ENCODE data around the gene VPS16.
A peak's percentile ranks its signal among the peaks of the same experiment; 100 is the strongest.

The VPS16 gene

DNA sequence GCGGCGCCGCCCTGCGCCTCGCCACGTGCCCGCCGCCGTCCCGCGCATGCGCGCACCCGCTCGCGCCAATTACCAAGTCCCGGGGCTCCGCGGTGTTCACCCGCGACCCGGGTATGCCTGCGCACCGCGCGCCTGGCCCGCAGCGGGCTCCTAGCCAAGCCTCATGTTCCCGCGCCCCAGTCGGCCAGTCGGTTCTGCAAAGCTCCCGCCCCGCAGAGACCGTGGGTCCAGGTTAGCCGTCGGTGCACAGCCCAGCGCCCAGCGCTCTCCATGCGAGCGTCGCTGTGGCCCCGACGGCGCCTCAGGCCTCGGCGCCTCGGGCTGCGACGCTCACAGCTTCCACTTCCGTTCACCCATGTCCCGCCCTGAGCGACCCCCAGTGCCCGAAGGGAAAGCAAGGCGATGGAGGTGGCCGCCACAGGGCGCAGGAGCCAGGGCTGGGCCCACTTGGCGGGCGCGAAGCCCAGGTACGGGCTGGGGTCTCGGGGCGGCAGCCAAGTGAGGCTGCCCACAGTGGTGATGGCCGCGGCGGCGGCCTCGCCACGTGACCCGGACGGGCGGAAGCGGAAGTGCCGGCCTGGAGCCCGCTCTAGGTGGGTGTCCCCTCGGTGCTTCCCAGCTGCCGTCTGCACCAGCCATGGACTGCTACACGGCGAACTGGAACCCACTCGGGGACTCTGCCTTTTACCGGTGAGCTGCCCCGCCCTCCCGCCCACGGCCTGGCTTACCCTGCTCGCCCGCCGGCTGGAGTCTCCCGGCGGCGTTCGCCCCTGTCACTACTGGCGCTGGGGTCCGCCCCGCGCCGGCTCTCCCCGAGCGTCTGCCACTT lies at the start of gene VPS16, which contains the start of gene PCED1A:
TSS of gene VPS16 (plus strand) at position 608 of the 829 bp plus-strand sequence. CDS start at position 638, 30 bp downstream.
TSS of gene PCED1A (minus strand) at position 518 of the 829 bp plus-strand sequence. CDS start 743 bp downstream, outside the sequence.
- peak; percentile 54 for DNase-seq

GRCh38 chr20:2793471-2793870 lies 47.1 kb upstream of the VPS16 start:
- no peak for DNase-seq

DNA sequence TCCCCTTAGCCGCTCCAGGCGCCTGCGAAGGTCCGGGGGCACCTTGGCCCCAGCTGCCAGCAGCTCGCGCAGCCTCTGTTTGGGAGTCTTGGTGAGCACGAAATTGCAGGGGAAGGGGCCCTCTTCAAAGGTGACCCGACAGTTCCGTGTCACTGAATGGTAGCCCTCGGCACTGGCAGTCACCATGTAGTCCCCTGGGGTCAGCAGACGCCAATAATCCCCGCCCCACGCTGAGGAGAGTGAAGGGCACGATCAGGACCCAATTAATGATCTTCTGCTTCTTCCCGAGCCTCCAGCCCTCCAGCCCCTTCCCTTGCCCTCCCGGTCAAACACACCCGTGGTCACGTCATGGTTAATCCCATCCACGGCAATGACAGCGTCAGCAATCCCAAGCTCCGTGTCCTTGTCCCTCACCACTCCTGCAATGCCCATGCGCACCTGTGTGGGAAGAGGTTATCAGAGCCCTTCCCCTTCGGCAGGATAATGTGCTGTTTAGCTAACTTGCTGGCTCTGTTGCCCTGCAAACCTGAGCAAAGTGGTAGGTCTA lies 46.3 kb upstream of the VPS16 start:
- no peak for DNase-seq

GRCh38 chr20:2794866-2795447 lies 45.6 kb upstream of the VPS16 start:
- no peak for DNase-seq

DNA sequence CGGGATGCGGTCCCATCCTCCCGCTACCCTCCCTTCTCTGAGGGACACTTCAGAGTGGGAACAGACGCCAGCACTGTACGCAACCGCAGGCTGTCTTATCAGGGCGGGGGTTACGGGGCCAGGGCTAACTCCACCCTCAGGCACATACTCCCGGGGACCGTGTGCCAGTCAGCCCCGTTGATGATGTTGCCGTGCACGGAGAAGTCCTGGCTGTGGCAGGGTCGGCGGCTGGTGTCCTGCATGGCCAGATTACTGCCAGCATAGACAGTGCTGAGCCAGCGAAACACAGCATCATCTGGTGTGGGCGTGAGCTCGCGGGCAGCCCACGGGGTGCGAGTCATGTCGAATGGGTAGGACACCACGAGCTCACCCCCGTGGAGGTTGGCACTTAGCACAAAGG lies 45.1 kb upstream of the VPS16 start:
- no peak for DNase-seq

DNA sequence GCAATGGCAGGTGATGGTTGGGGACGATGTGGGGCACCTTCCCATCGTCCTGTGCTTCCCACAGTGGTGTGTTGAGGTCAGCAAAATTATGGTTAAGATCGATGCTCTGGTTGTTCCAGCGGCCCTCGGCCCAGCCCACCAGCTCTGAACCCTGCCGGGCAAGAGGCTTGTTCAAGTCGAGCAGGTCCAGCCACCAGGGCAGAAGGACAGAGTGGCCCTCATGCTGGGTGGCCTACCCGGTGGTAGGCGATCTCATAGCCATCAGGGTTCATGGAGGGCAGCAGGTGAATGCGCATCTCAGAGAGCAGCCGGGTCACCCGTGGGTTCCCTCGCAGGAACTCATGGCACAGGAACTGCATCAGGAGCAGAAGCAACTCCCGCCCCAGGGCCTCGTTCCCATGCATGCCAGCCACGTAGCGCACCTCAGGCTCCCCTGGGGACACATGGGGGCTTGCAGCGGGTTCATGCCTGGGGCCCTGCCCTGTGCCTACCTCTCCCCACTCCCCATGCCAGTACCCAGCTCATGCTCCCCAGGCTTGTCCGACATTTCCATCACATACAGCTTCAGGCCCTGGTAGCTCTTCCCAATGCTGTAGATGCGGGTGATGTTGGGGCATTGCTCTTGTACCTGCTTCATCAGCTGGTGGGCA lies 44.4 kb upstream of the VPS16 start:
- DNase-seq: no peak

DNA sequence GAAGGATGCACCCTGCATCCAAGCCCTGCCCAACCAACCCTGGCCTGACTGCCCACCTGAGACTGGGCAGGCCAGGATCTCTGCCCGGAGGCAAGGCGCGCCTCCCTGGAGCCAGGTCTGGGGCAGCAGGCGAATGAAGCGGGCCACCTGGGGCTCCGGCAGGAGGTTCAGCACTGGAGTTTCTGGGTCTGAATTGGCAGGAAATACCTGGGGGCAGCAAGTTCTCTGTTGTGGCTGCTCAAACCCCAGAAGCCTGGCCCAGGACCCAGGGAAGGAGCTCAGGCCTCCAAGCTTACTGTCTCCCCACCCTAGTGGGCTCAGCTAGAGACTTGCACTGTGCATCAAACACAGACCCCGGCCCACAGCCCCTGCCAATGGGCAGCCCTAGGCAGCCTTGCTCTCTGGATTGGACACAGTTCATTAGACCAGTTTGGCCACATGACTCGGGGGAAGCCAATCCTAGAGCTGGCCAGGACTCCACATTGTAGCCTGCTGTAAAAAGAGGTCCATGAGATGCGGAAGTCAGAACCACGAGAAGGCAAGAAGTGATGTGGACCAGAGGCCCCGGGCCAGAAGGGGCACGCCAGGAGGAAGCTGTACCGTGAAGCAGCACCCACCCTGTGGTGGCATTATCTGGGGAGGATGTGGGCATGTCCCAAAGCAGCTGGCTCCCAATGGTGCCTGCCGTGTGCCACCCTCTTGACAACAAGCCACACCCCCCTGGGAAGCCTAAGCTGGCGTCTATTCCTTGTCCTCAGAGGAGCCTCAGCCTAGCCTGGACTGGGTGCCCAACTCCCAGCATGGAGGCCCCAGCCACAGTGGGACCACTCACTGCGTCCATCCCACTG lies 43.2 kb upstream of the VPS16 start:
- no peak for DNase-seq

DNA sequence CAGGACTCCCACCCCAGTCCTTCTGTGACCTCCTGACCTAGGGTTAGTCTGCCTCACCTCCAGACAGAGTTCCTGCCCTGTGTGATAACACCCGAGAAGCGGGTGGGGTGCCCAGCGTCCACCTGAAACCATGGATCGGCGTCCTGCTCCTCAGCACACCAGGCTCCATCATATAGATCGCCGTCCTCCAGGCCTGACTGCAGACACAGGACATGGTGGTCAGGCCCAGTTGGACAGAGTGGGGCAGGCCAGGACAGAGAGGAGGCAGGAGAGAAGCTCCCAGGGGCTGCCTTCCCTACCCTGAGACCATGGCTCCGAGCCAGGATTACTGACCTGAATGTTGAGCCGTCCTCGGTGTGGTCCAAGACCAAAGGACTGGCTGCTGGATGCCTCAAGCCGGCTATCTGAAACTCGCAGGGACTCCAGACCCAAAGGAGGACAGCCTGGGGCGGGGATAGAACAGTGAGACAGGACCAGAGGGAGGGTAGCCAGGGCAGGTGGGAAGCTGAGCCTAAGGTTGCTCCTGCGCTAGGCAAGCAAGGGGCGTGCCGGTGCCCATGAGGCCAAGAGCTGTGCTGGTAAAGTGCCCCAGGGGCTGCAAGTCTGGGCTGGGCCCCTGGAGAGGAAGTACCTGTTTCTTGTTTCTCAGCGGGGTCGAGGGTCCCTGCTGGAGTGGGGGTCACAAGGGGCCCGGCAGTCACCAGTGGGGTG lies 42.3 kb upstream of the VPS16 start:
- no peak for DNase-seq

DNA sequence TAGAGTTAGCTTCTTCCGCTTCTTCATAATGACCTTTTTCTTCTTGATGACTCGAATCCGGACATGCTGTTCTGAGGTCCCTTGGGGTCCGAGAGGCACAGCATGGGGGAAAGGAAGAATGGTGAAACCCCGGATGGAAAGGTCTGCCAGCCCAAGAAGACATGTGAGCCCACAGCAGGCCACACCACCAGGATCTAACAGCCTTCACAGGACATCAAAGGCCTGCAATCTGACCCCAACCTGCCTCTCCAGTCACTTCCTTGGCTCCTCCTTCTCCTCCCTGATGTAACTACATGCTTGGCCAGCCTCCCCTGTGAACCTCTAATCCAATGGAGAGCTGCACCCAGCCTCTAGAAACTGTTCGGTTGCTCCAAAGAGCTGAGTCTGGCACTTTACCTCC lies 41.7 kb upstream of the VPS16 start:
- DNase-seq: no peak

DNA sequence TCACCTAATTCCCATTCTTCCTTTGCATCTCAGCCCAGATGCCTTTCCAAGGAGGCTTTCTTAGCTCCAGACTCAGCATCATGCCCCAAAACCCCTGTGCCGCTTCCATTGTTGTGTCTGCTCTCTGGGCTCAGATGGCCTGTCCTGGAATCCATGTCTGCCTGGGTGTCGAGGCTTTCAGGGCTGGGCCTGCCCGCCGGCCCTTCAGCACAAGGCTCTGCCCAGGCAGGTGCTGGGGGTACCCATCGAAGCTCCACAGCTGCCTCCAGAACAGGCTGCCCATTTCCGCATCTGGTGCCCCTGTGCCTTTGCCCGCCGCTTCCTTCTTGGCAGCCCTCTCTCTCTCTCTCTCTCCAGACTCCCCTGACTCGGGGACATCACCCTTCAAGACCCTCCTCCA lies 41.3 kb upstream of the VPS16 start:
- DNase-seq: no peak

GRCh38 chr20:2799688-2800520 lies 40.6 kb upstream of the VPS16 start:
- no peak for DNase-seq

- no peak for DNase-seq
These were observed 39.8 kb upstream of the VPS16 start, which contains the start of gene CPXM1 for GRCh38 chr20:2800521-2801285. CPXM1 (minus strand) TSS chr20:2800627; CDS start chr20:2800572, 55 bp downstream.

DNA sequence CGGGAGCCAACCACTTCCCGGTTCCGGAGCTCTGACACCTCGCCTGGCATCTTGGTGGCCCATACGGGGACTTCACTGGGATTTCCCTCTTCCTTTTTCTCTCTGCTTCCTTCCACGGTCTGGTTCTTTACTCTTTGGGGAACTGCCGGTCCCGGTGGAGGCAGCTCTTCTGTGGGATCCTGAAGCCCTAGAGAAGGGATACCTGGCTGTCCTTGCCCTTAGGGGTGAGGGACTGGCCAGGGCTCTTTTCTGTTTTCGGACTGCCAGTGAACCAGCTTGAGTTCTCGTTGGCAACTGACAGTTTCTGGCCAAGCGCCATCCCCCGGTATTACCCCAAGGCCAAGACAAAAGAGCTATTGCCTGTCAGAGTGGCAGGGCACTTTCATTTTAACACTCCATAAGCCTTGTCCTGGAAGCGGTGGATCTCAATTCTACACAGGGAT lies 39.2 kb upstream of the VPS16 start:
- no peak for DNase-seq

GRCh38 chr20:2804041-2804828 lies 36.3 kb upstream of the VPS16 start:
- DNase-seq: no peak

DNA sequence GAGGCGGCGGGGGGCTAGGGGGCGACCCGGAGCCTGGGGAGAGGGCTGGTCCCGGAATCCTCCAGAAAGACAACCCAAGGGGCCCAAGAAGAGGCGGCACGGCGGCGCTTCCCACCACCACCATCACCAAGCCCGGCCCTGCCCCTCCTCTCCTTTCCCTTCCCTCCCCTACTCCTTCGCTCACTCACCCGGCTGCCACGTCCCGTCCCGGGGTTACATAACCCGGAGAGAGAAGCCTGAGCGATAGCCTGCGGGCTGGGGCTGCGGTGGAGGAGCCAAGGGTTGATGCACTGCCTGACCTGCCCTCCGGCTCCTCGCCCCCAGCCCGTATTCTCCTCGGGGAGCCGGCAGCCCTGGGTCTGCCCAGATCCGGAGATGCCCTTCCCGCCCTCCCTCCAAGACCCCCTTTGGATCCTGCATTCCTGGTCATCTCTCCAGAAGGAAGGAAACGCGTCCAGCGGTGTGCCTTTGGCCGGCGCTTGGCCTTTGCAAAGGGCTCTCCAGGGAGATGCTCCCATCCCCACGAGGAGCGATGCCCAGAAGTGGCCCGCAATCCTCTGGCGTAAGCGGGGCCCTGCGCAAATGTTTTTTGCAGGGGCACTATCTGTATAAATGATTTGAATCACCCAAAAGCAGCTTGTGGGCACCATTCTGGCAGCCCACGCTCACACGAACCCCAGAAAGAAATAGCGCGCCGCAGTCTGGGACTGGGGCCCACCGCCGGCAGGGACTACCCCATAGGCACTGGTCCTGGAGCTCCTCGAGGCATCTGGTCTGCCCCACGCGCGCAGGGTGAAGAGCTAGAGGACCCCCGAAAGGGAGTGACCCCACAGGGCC lies 35.5 kb upstream of the VPS16 start:
- no peak for DNase-seq

DNA sequence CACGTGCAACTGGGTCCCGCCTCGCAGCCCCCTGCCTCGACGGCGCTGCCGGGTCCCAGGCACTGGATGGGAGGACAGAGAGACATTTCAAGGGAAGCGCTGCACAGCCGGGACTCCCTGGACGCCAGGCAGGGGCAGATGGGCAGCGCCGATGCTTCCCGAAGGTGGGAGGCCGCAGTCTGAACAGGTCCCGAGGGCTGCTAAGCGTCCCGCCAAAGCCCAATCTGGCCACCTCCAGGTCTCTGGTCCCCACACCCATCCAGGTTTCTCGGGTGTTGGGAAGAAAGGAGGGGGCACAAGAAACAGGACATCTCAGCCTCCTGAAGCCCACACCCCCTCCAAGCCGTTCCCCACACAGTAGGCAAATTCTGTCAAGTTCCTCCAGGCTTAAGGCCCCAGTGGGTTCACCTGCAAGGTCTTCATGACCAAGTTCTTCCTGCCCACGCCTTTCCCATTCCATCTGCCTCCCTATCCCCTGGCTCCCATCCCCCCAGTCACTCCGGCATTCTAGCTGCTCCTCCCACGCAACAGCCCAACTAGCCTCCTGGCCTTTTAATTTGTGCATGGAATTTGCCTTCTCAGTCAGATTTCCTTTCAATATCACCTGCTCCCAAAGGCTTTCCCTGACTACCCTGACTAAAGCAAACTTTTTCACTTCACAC lies 34.7 kb upstream of the VPS16 start:
- DNase-seq: no peak

DNA sequence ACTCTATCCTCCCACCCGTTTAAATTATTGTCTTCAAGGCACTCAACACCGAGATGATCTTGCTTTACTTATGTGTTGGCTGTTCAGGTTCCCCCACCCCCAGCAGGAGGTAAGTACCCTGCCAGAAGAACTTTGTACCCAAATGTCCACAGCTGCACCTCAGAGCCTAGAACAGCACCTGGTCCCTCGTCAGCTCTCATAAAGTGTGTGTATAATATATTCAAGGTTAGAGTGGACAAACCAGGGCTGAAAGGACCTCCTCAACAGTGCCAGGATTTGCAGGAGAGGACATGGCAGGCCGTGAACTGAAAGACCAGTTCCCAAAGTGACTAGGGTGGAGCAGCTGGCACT lies 34.2 kb upstream of the VPS16 start:
- DNase-seq: no peak

- no peak for DNase-seq
These were observed 33.5 kb upstream of the VPS16 start for GRCh38 chr20:2807019-2807418.
